ENCODE data around the gene CCDC57.

- TF ChIP-seq, protein P1, sequence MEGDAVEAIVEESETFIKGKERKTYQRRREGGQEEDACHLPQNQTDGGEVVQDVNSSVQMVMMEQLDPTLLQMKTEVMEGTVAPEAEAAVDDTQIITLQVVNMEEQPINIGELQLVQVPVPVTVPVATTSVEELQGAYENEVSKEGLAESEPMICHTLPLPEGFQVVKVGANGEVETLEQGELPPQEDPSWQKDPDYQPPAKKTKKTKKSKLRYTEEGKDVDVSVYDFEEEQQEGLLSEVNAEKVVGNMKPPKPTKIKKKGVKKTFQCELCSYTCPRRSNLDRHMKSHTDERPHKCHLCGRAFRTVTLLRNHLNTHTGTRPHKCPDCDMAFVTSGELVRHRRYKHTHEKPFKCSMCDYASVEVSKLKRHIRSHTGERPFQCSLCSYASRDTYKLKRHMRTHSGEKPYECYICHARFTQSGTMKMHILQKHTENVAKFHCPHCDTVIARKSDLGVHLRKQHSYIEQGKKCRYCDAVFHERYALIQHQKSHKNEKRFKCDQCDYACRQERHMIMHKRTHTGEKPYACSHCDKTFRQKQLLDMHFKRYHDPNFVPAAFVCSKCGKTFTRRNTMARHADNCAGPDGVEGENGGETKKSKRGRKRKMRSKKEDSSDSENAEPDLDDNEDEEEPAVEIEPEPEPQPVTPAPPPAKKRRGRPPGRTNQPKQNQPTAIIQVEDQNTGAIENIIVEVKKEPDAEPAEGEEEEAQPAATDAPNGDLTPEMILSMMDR (IDR thresholded peaks at IDR 0.05): no peak
- no peak for TF ChIP-seq EZH2phosphoT487 (IDR thresholded peaks at IDR 0.05)
These were observed 99.2 kb downstream of the CCDC57 start for GRCh38 chr17:82113422-82113821.
